Common myeloid progenitor, CD34-positive (primary cell): ENCODE data around the gene IL36B.

Source experiments
- CTCF ChIA-PET: fragments of 350-600 bp; sonication (Branson Sonifier 250); formaldehyde crosslinking; loops from one replicate; lab custom pipeline; 2021; ENCODE audit warnings: antibody characterized with exemption; lab: Charles Lee
- POLR2A ChIA-PET: fragments of 350-600 bp; sonication (Branson Sonifier 250); formaldehyde crosslinking; loops from one replicate; lab custom pipeline; 2021; ENCODE audit warnings: antibody characterized with exemption; lab: Charles Lee
- DNase-seq, 3 donors: peaks; one replicate each; pipeline versions ENCODE4 v3.0.0 to v3.0.0-alpha.2; 2013
- H3K27ac ChIP-seq, 2 experiments: 1 replicate in 1 of 2; 2 replicates in 1 of 2; pipeline ENCODE4 v1.7.0; 2013; ENCODE audit warnings: inconsistent platforms in 2 of 2, low read length in 2 of 2, mild to moderate bottlenecking in 2 of 2, low read depth in 1 of 2, moderate library complexity in 1 of 2; ENCODE audit not compliant: severe bottlenecking in 2 of 2, insufficient read depth in 1 of 2, poor library complexity in 1 of 2
- H3K27me3 ChIP-seq, 5 experiments: replicated peaks in 2 of 5; 1 replicate in 3 of 5; 2 replicates in 2 of 5; pipeline versions ENCODE4 v1.6.1 to v1.7.0; 2013; ENCODE audit warnings: low read length in 4 of 5, mild to moderate bottlenecking in 2 of 5, moderate library complexity in 2 of 5, inconsistent platforms in 1 of 5; ENCODE audit not compliant: insufficient read depth in 5 of 5, control insufficient read depth in 4 of 5
- H3K36me3 ChIP-seq, 4 experiments: 1 replicate in 2 of 4; 2 replicates in 2 of 4; pipeline versions ENCODE4 v1.6.1 to v1.7.0; 2013; ENCODE audit warnings: low read length in 3 of 4, control low read depth in 1 of 4, mild to moderate bottlenecking in 1 of 4; ENCODE audit not compliant: control insufficient read depth in 4 of 4, insufficient read depth in 4 of 4
- H3K4me1 ChIP-seq, 4 experiments: 1 replicate in 3 of 4; 2 replicates in 1 of 4; pipeline versions ENCODE4 v1.6.1 to v1.7.1; 2013; ENCODE audit warnings: low read length in 3 of 4, mild to moderate bottlenecking in 3 of 4, control low read depth in 1 of 4, inconsistent platforms in 1 of 4, moderate library complexity in 1 of 4; ENCODE audit not compliant: control insufficient read depth in 4 of 4, insufficient read depth in 4 of 4; ENCODE audit errors: control extremely low read depth in 1 of 4
- H3K4me3 ChIP-seq, 7 experiments: 1 replicate in 4 of 7; 2 replicates in 3 of 7; pipeline versions ENCODE4 v1.5.1 to v1.7.0; 2013; ENCODE audit warnings: mild to moderate bottlenecking in 7 of 7, low read length in 6 of 7, moderate library complexity in 6 of 7, inconsistent platforms in 2 of 7, low read depth in 2 of 7, control low read depth in 1 of 7; ENCODE audit not compliant: insufficient read depth in 4 of 7, control insufficient read depth in 1 of 7; ENCODE audit errors: extremely low read depth in 1 of 7
- H3K9me3 ChIP-seq, 5 experiments: 1 replicate in 4 of 5; 2 replicates in 1 of 5; pipeline versions ENCODE4 v1.6.1 to v1.7.1; 2013; ENCODE audit warnings: low read length in 4 of 5, mild to moderate bottlenecking in 2 of 5, inconsistent platforms in 1 of 5, low read depth in 1 of 5, moderate library complexity in 1 of 5; ENCODE audit not compliant: control insufficient read depth in 4 of 5, insufficient read depth in 2 of 5; ENCODE audit errors: control extremely low read depth in 1 of 5
- WGBS: methylation state at CpG from one replicate; pipeline ENCODE4 v1.1.5; 2013; ENCODE audit not compliant: insufficient coverage; 5-methylcytosine and 5-hydroxymethylcytosine counted together

The IL36B gene

DNA sequence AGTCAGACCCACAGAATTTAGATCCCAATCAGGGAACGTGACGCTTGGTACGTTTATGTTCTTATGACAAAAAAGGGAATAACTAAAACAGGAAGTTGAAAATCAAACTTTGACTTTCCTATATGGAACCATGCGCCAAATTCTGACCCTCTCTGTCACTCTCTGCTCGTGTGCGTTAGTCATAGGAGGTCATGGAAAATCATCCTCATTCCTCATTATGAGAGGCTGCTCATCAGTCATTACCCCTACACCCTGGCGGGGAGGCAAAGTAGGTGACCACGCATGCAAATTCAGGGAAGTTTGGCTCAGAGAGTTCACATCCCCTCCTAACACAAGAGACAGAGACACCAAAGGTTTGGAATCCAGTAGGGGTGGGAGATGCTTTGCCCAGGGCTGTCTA is 30.6 kb upstream of the IL36B start:
- Histone ChIP-seq H3K4me3 (no peak overlapping the region), H3K27ac (no peak overlapping the region), H3K27me3 (no peaks in the 10 kb centered on the region), H3K36me3 (no peaks in the 10 kb centered on the region), H3K4me1 (no peaks in the 10 kb centered on the region), H3K9me3 (no peaks in the 10 kb centered on the region)
- DNase-seq = peak in 2 of 3 donors; percentile 26 to 46
- ChIA-PET POLR2A (no interaction called here), CTCF (interaction anchor here (1.3 to 10.6 kb wide), 7 partner anchors 10 to 118 kb away, joined by 3 to 127 read pairs (median 4); no protein-coding TSS in a partner anchor)
- no CpG with 5 or more reads among the region's 8 CpGs for WGBS

DNA sequence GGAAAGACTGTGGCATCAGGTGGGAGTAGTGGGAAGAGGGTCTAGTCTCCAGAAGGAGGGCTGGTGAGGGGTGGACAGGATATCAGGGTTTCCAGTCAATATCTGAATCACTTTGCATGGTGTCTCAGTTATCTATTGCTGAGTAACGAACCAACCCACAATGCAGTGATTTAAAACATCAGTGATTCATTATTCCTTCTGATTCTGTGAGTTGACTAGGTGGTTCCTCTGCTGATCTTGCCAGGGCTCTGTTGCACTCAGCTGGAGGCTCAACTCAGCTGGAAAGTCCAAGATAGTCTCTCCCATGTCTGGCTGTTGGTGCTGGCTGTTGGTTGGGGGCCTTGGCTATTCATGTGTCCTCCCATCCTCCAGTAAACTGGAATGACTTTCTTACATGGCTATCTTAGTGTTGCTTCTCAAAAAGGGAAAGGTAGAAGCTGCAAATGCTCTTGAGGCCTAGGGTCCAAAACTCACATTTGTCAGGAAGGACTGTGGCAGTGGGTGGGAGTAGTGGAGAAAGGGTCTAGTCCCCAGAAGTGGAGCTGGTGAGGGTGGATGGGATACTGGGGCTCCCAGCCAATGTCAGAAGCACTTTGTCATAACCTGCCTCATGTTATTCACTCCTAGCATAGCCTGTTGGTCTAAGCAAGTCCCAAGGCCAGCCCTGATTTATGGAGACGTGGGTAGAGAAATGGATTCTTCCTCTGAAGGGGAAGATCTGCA is 29.0 kb upstream of the IL36B start:
- Histone ChIP-seq H3K4me3 (no peak overlapping the region), H3K27me3 (no peaks in the 10 kb centered on the region), H3K4me1 (no peaks in the 10 kb centered on the region), H3K27ac (no peak overlapping the region), H3K9me3 (no peaks in the 10 kb centered on the region), H3K36me3 (no peaks in the 10 kb centered on the region)
- POLR2A ChIA-PET = no interaction called here
- CTCF ChIA-PET = interaction anchor here (1.1 to 10.6 kb wide), 10 partner anchors 9 to 304 kb away, joined by 3 to 127 read pairs (median 6); no protein-coding TSS in a partner anchor
- 86% methylated on average over 1 of the region's 2 CpGs for WGBS
- no peak for DNase-seq

DNA sequence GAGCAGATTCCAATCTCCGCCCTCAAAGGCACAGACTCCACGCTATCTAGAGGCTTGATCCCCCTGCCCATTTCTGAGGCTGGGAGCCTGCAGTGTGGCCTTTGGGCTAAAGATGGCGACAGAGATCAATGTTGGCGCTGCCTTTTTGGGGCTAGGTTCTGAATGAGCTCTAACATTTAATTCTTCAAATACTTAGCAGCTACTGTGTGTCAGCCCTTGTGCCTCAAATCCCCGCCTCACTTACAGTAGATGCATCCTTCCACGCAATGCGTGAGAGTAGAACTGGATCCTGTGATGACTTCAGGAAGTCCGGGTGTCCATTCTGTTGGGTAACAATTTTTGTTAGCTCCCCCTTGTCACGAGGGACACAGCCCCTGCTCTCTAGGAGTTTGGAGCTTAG is 27.5 kb upstream of the IL36B start:
- DNase-seq = peak; percentile 21 to 55 (median 48)
- ChIA-PET POLR2A (interaction anchor here (0.6 kb wide), 1 partner anchor 58 kb away, joined by 3 read pairs; no protein-coding TSS in a partner anchor), CTCF (interaction anchor here (0.6 to 10.6 kb wide), 27 partner anchors 8 to 311 kb away, joined by 3 to 127 read pairs (median 4); partner anchors contain the start of gene PSD4)
- Histone ChIP-seq H3K4me1 (peaks cover 0 to 2% (median 0%) of the 10 kb centered on the region in 4 experiments), H3K27me3 (no peaks in the 10 kb centered on the region), H3K4me3 (no peak overlapping the region), H3K27ac (no peak overlapping the region), H3K36me3 (no peaks in the 10 kb centered on the region), H3K9me3 (no peaks in the 10 kb centered on the region)
- WGBS = 33% methylated on average over 7 of the region's 9 CpGs

DNA sequence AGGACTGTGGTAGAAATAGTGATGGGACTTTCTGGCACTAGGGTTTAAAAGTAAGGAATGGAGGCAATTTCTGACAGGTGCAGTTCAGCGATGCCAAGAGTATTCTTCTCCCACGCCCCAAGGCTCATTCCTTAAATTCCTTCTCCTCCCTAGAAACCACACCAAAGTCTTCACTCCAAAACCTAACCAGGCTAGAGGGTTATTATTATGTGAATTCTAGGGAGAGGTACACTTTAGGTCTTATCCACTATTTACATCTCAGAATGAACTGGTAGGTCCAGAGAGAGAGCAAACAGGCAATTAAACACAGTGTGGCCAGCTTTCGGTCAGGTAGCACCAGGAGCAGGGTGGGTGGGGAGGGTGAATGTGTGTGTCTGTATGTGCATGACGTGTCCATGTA is 26.5 kb upstream of the IL36B start:
- ChIA-PET POLR2A (no interaction called here), CTCF (interaction anchor here (0.9 to 10.6 kb wide), 10 partner anchors 9 to 291 kb away, joined by 3 to 127 read pairs (median 8); no protein-coding TSS in a partner anchor)
- Histone ChIP-seq H3K9me3 (no peaks in the 10 kb centered on the region), H3K27me3 (no peaks in the 10 kb centered on the region), H3K4me1 (peaks cover 0 to 6% (median 0%) of the 10 kb centered on the region in 4 experiments), H3K4me3 (no peak overlapping the region), H3K27ac (no peak overlapping the region), H3K36me3 (no peaks in the 10 kb centered on the region)
- 100% methylated on average over 1 of the region's 4 CpGs for WGBS
- no peak for DNase-seq

DNA sequence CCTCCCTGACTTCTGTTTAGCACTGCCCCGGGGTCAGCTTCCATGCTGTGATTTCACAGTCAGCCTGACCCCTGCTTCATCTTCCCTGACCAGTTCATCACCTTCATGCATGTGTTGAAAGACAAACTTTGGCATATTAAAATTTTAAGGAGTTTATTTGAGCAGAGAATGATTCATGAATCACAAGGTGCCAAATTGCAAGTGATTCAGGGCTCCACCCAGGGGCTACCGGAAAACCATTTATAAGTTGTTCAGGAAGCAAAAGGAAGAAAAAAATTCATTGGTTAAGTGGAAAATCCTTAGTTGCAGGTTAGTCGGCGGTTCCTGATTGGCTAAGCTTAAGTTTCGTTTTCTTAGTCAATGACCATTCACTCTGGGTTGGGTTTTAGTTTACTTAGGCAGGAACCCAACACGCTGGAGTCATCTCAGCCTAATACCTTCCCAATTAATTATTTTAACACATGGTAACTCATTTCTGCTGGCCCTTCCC is 25.7 kb upstream of the IL36B start:
- 100% methylated on average over 6 of the region's 6 CpGs for WGBS
- CTCF ChIA-PET = interaction anchor here (0.7 to 10.6 kb wide), 3 partner anchors 61 to 121 kb away, joined by 3 to 127 read pairs (median 57); no protein-coding TSS in a partner anchor

DNA sequence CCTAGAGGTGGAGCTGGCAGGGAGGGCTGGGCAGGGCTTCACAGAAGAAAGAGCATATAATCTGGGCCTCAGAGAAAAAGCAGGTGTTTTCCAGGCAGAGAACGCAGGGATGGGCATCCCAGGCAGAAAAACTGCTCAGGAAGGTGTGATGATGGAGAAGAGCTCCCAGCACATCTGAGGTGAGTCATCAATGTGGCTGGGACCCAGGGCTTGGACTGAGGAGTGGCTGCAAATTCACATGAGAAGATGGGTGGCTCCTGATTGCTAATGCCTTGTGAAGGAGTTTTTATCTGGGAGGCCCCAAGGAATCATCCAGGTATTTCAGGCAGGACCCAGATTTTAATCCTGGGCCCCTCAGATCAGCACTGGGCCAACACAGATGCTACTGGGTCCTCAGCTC is 25.3 kb upstream of the IL36B start:
- Histone ChIP-seq H3K9me3 (no peaks in the 10 kb centered on the region), H3K4me1 (peaks cover 0 to 6% (median 0%) of the 10 kb centered on the region in 4 experiments), H3K27me3 (no peaks in the 10 kb centered on the region), H3K27ac (no peak overlapping the region), H3K36me3 (no peaks in the 10 kb centered on the region), H3K4me3 (no peak overlapping the region)
- no peak for DNase-seq
- POLR2A ChIA-PET = no interaction called here
- CTCF ChIA-PET = interaction anchor here (0.7 to 10.6 kb wide), 3 partner anchors 61 to 122 kb away, joined by 3 to 127 read pairs (median 57); no protein-coding TSS in a partner anchor
- whole genome bisulfite sequencing = 100% methylated on average over 1 of the region's 1 CpG

More for the DNA sequence above, 25.7 kb upstream of the IL36B start:
- no peak overlapping the region for H3K27ac ChIP-seq
- H3K4me3 ChIP-seq = no peak overlapping the region
- no peak for DNase-seq
- H3K9me3 ChIP-seq = no peaks in the 10 kb centered on the region
- H3K4me1 ChIP-seq = peaks cover 0 to 6% (median 0%) of the 10 kb centered on the region in 4 experiments
- no peaks in the 10 kb centered on the region for H3K27me3 ChIP-seq
- no peaks in the 10 kb centered on the region for H3K36me3 ChIP-seq
- POLR2A ChIA-PET = no interaction called here
